OCI-LY3 (cell line): ENCODE results near the gene AGAP1.

Experiments
- H2AFZ ChIP-seq: fragments of 200-600, 300-600 bp; shearing (Covaris generic); 2 replicates; pipeline ENCODE4 v1.6.0; 2014; ENCODE audit warnings: antibody characterized with exemption, low read depth, low read length
- H3K27ac ChIP-seq: fragments of 200-600, 300-600 bp; sonication (generic); 2 replicates; pipeline ENCODE4 v1.5.1; 2014; ENCODE audit warnings: mild to moderate bottlenecking, low read length, moderate library complexity, mixed read lengths
- H3K27me3 ChIP-seq: fragments of 200-600, 300-600 bp; sonication (generic); 2 replicates; pipeline ENCODE4 v1.6.1; 2014; ENCODE audit warnings: low read depth, low read length, mixed read lengths
- H3K36me3 ChIP-seq: fragments of 200-600, 300-600 bp; sonication (generic); replicated peaks from 2 replicates; pipeline ENCODE3; 2014; ENCODE audit warnings: low read depth, low read length, mixed read lengths
- H3K4me1 ChIP-seq: fragments of 300-600, 200-600 bp; sonication (generic); 2 replicates; pipeline ENCODE4 v1.6.1; 2014; ENCODE audit warnings: low read length, mixed read lengths
- H3K4me2 ChIP-seq: fragments of 200-600, 300-600 bp; sonication (generic); 2 replicates; pipeline ENCODE4 v1.6.1; 2014; ENCODE audit warnings: low read length, mixed read lengths
- H3K4me3 ChIP-seq: fragments of 300-600, 200-600 bp; sonication (generic); 2 replicates; pipeline ENCODE4 v1.5.1; 2014; ENCODE audit warnings: antibody characterized with exemption, mild to moderate bottlenecking, low read length, moderate library complexity
- H3K79me2 ChIP-seq: fragments of 300-600, 200-600 bp; shearing (Covaris generic); 2 replicates; pipeline ENCODE4 v1.6.1; 2014; ENCODE audit warnings: mild to moderate bottlenecking, low read length, mixed read lengths
- H3K9ac ChIP-seq: fragments of 300-600, 200-600 bp; shearing (Covaris generic); 2 replicates; pipeline ENCODE4 v1.6.0; 2014; ENCODE audit warnings: mild to moderate bottlenecking, low read length, moderate library complexity
- H3K9me3 ChIP-seq: fragments of 200-600, 300-600 bp; shearing (Covaris generic); 2 replicates; pipeline ENCODE4 v1.6.1; 2014; ENCODE audit warnings: low read length, mixed read lengths; ENCODE audit not compliant: insufficient read depth
- H4K20me1 ChIP-seq: fragments of 200-600, 300-600 bp; sonication (generic); 2 replicates; pipeline ENCODE4 v1.6.1; 2016; ENCODE audit warnings: low read length, mixed read lengths; ENCODE audit not compliant: insufficient read depth
- CTCF ChIP-seq: fragments of 200-600, 300-600 bp; sonication (generic); IDR thresholded peaks from 2 replicates; pipeline ENCODE4 v1.5.1; 2014; ENCODE audit warnings: antibody characterized with exemption, low read length, low read depth
- EZH2phosphoT487 ChIP-seq: fragments of 200-600 bp; shearing (Covaris generic); IDR thresholded peaks from 2 replicates; pipeline ENCODE4 v1.6.1; 2018; ENCODE audit warnings: antibody characterized with exemption, mixed run types, low read depth

AGAP1 gene

GRCh38 chr2:235506291-235506996 is 12.6 kb downstream of the AGAP1 start:
- Histone ChIP-seq H3K9ac (no peak overlapping the region), H3K79me2 (no peaks in the 10 kb centered on the region), H3K27me3 (no peaks in the 10 kb centered on the region), H4K20me1 (no peaks in the 10 kb centered on the region), H3K36me3 (no peaks in the 10 kb centered on the region), H2AFZ (no peak overlapping the region), H3K4me2 (no peak overlapping the region), H3K27ac (no peak overlapping the region), H3K9me3 (no peaks in the 10 kb centered on the region), H3K4me1 (no peaks in the 10 kb centered on the region), H3K4me3 (no peak overlapping the region)
- TF ChIP-seq CTCF (no peak), EZH2phosphoT487 (no peak)

DNA sequence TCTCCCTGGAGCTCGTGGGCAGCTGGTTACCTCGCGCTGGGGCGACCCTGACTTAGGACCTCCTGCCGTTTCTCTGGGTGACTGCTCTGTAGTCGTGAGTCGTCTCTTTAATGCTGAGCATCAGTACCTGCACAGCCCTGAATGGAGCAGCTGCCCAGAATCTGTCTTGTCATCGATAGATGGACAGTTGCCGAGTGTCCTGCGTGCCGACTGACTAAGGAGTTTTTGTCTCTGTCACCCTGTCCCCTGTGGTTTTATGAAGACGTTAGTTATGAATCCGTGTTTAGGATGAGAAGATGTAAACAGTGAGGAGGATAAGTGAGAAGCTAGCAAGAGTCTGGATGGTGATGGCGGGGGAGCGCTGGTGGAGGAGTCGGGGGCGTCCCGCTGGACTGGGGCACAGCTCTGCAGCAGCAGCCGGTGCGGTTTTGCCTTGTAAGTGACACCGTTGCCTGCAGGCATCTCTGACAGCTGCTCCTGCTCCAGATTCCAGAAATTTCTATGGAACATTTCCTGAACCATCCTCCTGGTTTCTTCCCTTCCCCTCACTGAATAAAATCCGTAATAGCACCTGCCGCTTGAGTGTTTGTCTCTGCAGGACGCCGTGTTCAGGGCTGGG is 13.3 kb downstream of the AGAP1 start:
- H3K9ac ChIP-seq, result no peak overlapping the region
- H3K27me3 ChIP-seq, result no peaks in the 10 kb centered on the region
- TF ChIP-seq EZH2phosphoT487 (no peak), CTCF (no peak)
- H3K79me2 ChIP-seq, result no peaks in the 10 kb centered on the region
- H3K4me1 ChIP-seq, result no peaks in the 10 kb centered on the region
- H3K4me2 ChIP-seq, result no peak overlapping the region
- H3K9me3 ChIP-seq, result no peaks in the 10 kb centered on the region
- H3K36me3 ChIP-seq, result no peaks in the 10 kb centered on the region
- H2AFZ ChIP-seq, result no peak overlapping the region
- no peaks in the 10 kb centered on the region for H4K20me1 ChIP-seq
- no peak overlapping the region for H3K27ac ChIP-seq
- H3K4me3 ChIP-seq, result no peak overlapping the region

DNA sequence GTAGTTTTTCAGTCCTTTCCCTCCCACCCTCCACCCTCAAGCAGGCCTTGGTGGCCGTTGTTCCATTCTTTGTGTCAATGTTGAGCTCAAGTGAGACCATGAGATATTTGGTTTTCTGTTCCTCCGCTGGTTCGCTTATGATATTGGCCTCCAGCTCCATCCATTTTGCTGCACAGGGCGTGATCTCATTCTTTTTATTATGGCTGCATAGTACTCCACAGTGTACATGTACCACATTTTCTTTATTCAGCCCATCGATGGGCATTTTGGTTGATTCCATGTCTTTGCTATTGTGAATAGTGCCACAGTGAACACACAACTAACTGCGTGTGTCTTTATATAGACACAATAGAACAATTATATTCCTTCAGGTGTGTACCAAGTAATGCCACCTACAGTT is 14.1 kb downstream of the AGAP1 start:
- H3K27ac ChIP-seq, result no peak overlapping the region
- H3K4me2 ChIP-seq, result no peak overlapping the region
- H3K36me3 ChIP-seq, result no peaks in the 10 kb centered on the region
- H4K20me1 ChIP-seq, result no peaks in the 10 kb centered on the region
- no peak overlapping the region for H3K4me3 ChIP-seq
- no peaks in the 10 kb centered on the region for H3K27me3 ChIP-seq
- no peaks in the 10 kb centered on the region for H3K79me2 ChIP-seq
- TF ChIP-seq EZH2phosphoT487 (no peak), CTCF (no peak)
- no peaks in the 10 kb centered on the region for H3K9me3 ChIP-seq
- H3K4me1 ChIP-seq, result no peaks in the 10 kb centered on the region
- H3K9ac ChIP-seq, result no peak overlapping the region
- no peak overlapping the region for H2AFZ ChIP-seq

GRCh38 chr2:235508371-235509160 is 14.7 kb downstream of the AGAP1 start:
- Histone ChIP-seq H3K27me3 (no peaks in the 10 kb centered on the region), H3K4me3 (no peak overlapping the region), H3K4me1 (no peaks in the 10 kb centered on the region), H3K9ac (no peak overlapping the region), H2AFZ (no peak overlapping the region), H3K79me2 (no peaks in the 10 kb centered on the region), H3K27ac (no peak overlapping the region), H3K36me3 (no peaks in the 10 kb centered on the region), H3K4me2 (no peak overlapping the region), H3K9me3 (no peaks in the 10 kb centered on the region), H4K20me1 (no peaks in the 10 kb centered on the region)
- no peak for TF ChIP-seq EZH2phosphoT487
- TF ChIP-seq CTCF, result no peak
